Uterus (tissue), 4 donors: Measurements from ENCODE around the gene USP53. TPM values are rescaled to one million over a fixed set of nuclear protein-coding genes. Genes with fewer than 3 reads are reported as not detected.

Experiments used
- DNase-seq, 2 donors: peaks; one replicate each; pipeline ENCODE4 v3.0.0-alpha.2; 2019 to 2020
- H3K27ac ChIP-seq, 2 donors: fragments of 200-600 bp; sonication (generic); 1 replicate in 1 of 2; 2 replicates in 1 of 2; pipeline ENCODE4 v1.5.1; 2016 to 2018
- H3K27me3 ChIP-seq, 2 donors: fragments of 200-600 bp; sonication (generic); one replicate each; pipeline ENCODE4 v1.5.1; 2018 to 2019; ENCODE audit warnings: control low read depth in 1 of 2
- H3K36me3 ChIP-seq, 2 donors: fragments of 200-600 bp; sonication (generic); one replicate each; pipeline ENCODE4 v1.5.1; 2019; ENCODE audit warnings: control low read depth in 1 of 2
- H3K4me1 ChIP-seq, 2 donors: fragments of 200-600 bp; sonication (generic); one replicate each; pipeline ENCODE4 v1.5.1; 2018 to 2019; ENCODE audit warnings: control low read depth in 1 of 2
- H3K4me3 ChIP-seq, 2 donors: fragments of 200-600 bp; sonication (generic); 1 replicate in 1 of 2; 2 replicates in 1 of 2; pipeline ENCODE4 v1.5.1; 2018 to 2019; ENCODE audit warnings: mild to moderate bottlenecking in 1 of 2
- H3K9me3 ChIP-seq, 2 donors: fragments of 200-600 bp; sonication (generic); one replicate each; pipeline ENCODE4 v1.5.1; 2019; ENCODE audit warnings: control low read depth in 1 of 2
- CTCF ChIP-seq, 4 experiments: fragments of 200-600 bp in 2 of 4; fragments of 450-650 bp in 2 of 4; sonication (generic) in 2 of 4; IDR thresholded peaks; one replicate each; pipeline ENCODE4 v1.5.1; 2016 to 2019; ENCODE audit warnings: antibody characterized with exemption in 4 of 4, mild to moderate bottlenecking in 2 of 4, moderate library complexity in 1 of 4
- POLR2A ChIP-seq, 2 donors: fragments of 450-650 bp; IDR thresholded peaks; one replicate each; pipeline ENCODE4 v1.6.1; 2016; ENCODE audit warnings: antibody characterized with exemption in 2 of 2, mild to moderate bottlenecking in 1 of 2, moderate library complexity in 1 of 2
- intact Hi-C: fragments of 100-400 bp; cut with DNase I; formaldehyde crosslinking; loops from one replicate; pipeline ENCODE4 v1.15.1; 2023; ENCODE audit warnings: low total_unique reads
- total RNA-seq, 4 donors: library from RNA; depleted of rRNA in 3 of 4; stranded (reverse); fragments of >200 nt in 3 of 4; gene quantifications; one replicate each; pipeline versions ENCODE4 v1.1.0 to v1.2.4, GENCODE V29; 2014 to 2023
- donor health status: DM: yes; HTN: yes; CAD: no.

Gene USP53
- total RNA-seq, 4 donors from 2014 or later: 29.5 to 156 (median 48.6) TPM

- H3K27ac ChIP-seq: no peak overlapping the region
- intact Hi-C loops: no loop called here
- H3K27me3 ChIP-seq: no peaks in the 10 kb centered on the region
- no peaks in the 10 kb centered on the region for H3K36me3 ChIP-seq
- peaks cover 0 to 4% of the 10 kb centered on the region in 2 donors for H3K4me1 ChIP-seq
- TF ChIP-seq CTCF (IDR thresholded peaks at IDR 0.05): no peak
- TF ChIP-seq POLR2A (IDR thresholded peaks at IDR 0.05): no peak
- H3K9me3 ChIP-seq: no peaks in the 10 kb centered on the region
- no peak overlapping the region for H3K4me3 ChIP-seq
- no peak for DNase-seq
Observed at GRCh38 chr4:119218093-119218492, 5.6 kb downstream of the USP53 start.

- no peak overlapping the region for H3K27ac ChIP-seq
- peaks cover 0 to 6% of the 10 kb centered on the region in 2 donors for H3K9me3 ChIP-seq
- no peaks in the 10 kb centered on the region for H3K27me3 ChIP-seq
- intact Hi-C loops: no loop called here
- H3K4me3 ChIP-seq: no peak overlapping the region
- no peaks in the 10 kb centered on the region for H3K4me1 ChIP-seq
- DNase-seq: no peak
- TF ChIP-seq CTCF (IDR thresholded peaks at IDR 0.05) (no peak), POLR2A (IDR thresholded peaks at IDR 0.05) (no peak)
- H3K36me3 ChIP-seq: no peaks in the 10 kb centered on the region
Observed at GRCh38 chr4:119221412-119221811, 8.9 kb downstream of the USP53 start.

GRCh38 chr4:119227690-119228089 lies 15.2 kb downstream of the USP53 start:
- H3K27ac ChIP-seq: no peak overlapping the region
- H3K36me3 ChIP-seq: no peaks in the 10 kb centered on the region
- TF ChIP-seq CTCF (IDR thresholded peaks at IDR 0.05) (no peak), POLR2A (IDR thresholded peaks at IDR 0.05) (no peak)
- no peaks in the 10 kb centered on the region for H3K4me1 ChIP-seq
- H3K27me3 ChIP-seq: no peaks in the 10 kb centered on the region
- no peak for DNase-seq
- H3K9me3 ChIP-seq: peaks cover 0 to 6% of the 10 kb centered on the region in 2 donors
- no peak overlapping the region for H3K4me3 ChIP-seq
- intact Hi-C loops: no loop called here

- intact Hi-C loops: no loop called here
- Histone ChIP-seq H3K4me3 (no peak overlapping the region), H3K9me3 (peaks cover 0 to 6% of the 10 kb centered on the region in 2 donors), H3K27me3 (no peaks in the 10 kb centered on the region), H3K27ac (no peak overlapping the region), H3K36me3 (no peaks in the 10 kb centered on the region), H3K4me1 (no peaks in the 10 kb centered on the region)
- DNase-seq: no peak
- TF ChIP-seq POLR2A (IDR thresholded peaks at IDR 0.05) (no peak), CTCF (IDR thresholded peaks at IDR 0.05) (no peak)
Observed at GRCh38 chr4:119228406-119228805, 15.9 kb downstream of the USP53 start.

GRCh38 chr4:119229908-119230687 lies 17.6 kb downstream of the USP53 start:
- no peak overlapping the region for H3K4me3 ChIP-seq
- no peaks in the 10 kb centered on the region for H3K36me3 ChIP-seq
- TF ChIP-seq CTCF (IDR thresholded peaks at IDR 0.05): no peak
- TF ChIP-seq POLR2A (IDR thresholded peaks at IDR 0.05): no peak
- no peak for DNase-seq
- no peaks in the 10 kb centered on the region for H3K4me1 ChIP-seq
- H3K27me3 ChIP-seq: no peaks in the 10 kb centered on the region
- intact Hi-C loops: no loop called here
- no peak overlapping the region for H3K27ac ChIP-seq
- H3K9me3 ChIP-seq: peaks cover 0 to under 1% of the 10 kb centered on the region in 2 donors
